Activated effector memory CD4-positive, alpha-beta T cell treated with anti-CD3 and anti-CD28 coated beads, Interleukin-2, amount 50 U/mL, for 16 hours (primary cell): ENCODE data around the gene MFSD6.

Source experiments
- DNase-seq: peaks from one replicate; pipeline ENCODE4 v3.0.0-alpha.2; 2020

Gene MFSD6

DNA sequence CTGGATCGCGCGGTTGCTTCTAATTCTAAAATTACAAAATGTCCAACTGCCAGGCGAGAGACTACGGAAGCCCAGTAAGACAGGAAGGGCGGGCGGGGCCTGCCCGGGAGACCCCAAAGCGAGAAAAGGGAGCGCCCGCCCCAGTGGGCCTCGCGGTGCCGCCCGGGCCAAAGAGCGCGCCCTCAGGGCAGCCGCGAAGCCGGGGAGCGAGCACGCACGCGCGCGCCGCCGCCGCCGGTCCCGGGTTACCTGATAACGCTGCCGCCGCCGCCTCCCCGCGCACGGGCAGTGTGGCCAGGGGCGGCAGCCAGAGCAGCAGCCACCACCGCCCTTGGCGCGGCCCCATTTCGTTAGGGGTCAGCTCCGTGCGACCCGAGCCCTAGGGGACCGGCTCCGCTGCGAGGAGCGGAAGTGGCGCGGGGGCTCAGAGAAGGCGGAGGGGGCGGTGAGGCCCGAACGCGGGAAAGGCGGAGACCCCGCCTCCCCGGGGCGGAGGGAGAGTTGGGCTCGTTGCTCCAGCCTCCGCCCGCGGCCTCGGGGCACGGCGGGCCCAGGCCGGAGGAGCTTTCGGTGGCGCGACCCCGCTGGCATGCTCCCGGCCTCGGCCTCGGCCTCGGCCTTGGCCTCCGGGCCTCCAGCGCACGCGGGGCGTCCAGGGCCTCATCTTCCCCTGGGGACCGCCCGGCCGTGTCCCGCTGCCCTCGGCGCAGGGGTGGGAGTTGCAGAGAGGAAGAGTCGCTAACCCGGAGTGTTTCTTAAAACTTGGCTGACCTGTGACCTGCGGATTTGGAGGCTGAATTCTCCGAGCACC lies 126.4 kb downstream of the MFSD6 start, which contains the start of gene NEMP2:
Gene NEMP2, minus strand, starts transcription at position 413 of the 811 bp plus-strand sequence. Its CDS starts 67 bp downstream, at position 346.
- DNase-seq = peak; percentile 92

DNA sequence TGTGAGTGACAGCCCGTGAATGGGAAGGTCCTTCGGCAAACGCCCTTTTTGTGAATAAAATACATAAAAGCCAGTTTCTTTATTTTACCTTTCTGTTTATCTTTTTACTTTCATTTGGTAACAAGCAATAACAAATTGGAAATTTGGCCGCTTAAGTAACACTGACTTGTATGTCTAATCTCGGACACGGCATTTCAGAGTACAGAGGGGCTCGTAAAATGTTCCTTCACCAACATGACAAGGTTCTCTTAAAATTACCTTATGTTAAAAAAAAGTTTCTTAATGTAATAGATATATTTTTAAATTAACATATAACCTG lies 126.9 kb downstream of the MFSD6 start:
- DNase-seq = no peak

DNA sequence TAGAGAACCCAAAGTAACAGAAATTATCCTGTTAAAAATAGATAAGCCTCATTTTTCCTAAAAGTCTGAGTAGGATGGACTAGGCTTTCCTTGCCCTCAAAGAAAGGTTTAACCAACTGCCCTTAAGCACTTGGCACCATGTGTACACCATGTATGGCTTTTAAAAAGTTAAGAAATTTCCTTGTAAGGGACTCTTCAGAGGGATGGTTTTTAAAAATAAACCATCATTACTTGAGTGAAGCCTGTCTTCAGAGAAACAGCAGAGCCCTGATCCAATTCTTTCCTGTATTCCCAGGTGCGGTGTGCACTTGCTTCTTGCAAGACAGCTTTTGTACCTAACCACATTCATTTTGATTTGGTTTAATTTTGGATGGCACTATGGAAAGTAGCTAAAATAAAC lies 127.4 kb downstream of the MFSD6 start:
- no peak for DNase-seq

GRCh38 chr2:190537765-190538164 lies 129.6 kb downstream of the MFSD6 start:
- no peak for DNase-seq

DNA sequence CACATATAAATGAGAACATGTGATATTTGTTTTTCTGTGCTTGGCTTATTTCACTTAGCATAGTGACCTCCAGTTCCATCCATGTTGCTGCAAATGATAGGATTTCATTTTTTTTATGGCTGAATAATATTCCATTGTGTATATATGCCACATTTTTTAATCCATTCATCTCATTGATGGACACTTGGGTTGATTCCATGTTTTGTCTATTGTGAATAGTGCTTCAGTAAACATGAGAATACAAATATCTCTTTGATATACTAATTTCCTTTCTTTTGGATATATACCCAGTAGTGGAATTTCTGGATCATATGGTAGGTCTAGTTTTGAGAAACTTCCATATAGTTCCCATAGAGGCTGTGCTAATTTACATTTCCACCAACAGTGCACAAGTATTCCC lies 130.0 kb downstream of the MFSD6 start:
- no peak for DNase-seq

GRCh38 chr2:190540048-190540447 lies 131.9 kb downstream of the MFSD6 start:
- no peak for DNase-seq

DNA sequence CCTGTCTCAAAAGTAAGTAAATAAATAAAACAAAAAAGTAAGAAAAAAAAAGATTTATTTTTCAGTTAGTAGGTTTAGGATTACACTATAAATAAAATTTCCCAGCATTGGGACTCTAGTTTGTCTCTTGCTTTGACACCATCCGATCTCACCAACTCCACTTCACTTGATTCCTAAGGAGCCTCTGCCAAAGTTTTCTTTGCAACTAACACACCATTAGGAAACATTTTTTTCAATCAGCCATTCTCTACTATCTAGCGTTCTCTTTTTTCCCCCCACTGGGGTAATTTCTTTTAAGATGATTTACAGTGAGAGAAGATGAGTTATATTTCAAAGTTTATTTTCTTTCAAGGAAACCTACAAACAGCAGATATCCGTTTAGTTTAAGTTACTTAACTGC lies 136.9 kb downstream of the MFSD6 start:
- no peak for DNase-seq

GRCh38 chr2:190545555-190546385 lies 137.6 kb downstream of the MFSD6 start:
- no peak for DNase-seq

DNA sequence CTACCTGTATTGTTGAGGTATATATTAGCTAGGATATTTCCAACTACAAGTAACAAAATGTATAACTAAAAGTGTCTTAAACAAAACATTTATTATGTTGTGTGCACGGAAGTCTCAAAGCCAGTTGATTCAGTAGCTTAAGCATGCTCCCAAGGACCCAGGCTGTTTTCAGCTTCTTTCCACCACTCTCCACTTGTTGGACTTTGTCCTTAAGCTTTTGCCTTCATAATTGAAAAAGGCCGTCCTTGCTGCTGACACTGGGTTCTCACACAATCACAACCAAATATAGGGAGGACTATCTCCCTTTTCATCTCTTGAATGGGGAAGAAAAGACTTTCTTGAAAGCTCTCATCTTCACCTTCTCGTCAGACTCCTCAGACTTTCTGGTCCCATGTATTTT lies 138.6 kb downstream of the MFSD6 start:
- no peak for DNase-seq

- no peak for DNase-seq
Measured at GRCh38 chr2:190547886-190548285, 139.7 kb downstream of the MFSD6 start.

- no peak for DNase-seq
Measured at GRCh38 chr2:190550137-190550536, 142.0 kb downstream of the MFSD6 start.
